Ishikawa (cell line): ENCODE results near the gene ADAM10.

Experiments
- CEBPB ChIP-seq: IDR thresholded peaks from 2 replicates; pipeline ENCODE4 v1.6.1; 2012
- CREB1 ChIP-seq: IDR thresholded peaks from 2 replicates; pipeline ENCODE4 v1.6.1; 2012; ENCODE audit warnings: low read depth
- EGR1 ChIP-seq: IDR thresholded peaks from 2 replicates; pipeline ENCODE4 v1.6.1; 2012
- EP300 ChIP-seq: IDR thresholded peaks from 2 replicates; pipeline ENCODE4 v1.6.1; 2012; ENCODE audit warnings: borderline replicate concordance
- FOXM1 ChIP-seq: IDR thresholded peaks from 2 replicates; pipeline ENCODE4 v1.6.1; 2012; ENCODE audit warnings: low read depth, borderline replicate concordance
- MAX ChIP-seq: IDR thresholded peaks from 2 replicates; pipeline ENCODE4 v1.6.1; 2012
- NFIC ChIP-seq: IDR thresholded peaks from 2 replicates; pipeline ENCODE4 v1.6.1; 2012
- RAD21 ChIP-seq: IDR thresholded peaks from 2 replicates; pipeline ENCODE4 v1.6.1; 2012; ENCODE audit warnings: low read depth
- TAF1 ChIP-seq: IDR thresholded peaks from 2 replicates; pipeline ENCODE4 v1.6.1; 2012; ENCODE audit warnings: low read depth, mild to moderate bottlenecking
- TCF12 ChIP-seq: IDR thresholded peaks from 2 replicates; pipeline ENCODE4 v1.6.1; 2012; ENCODE audit warnings: low read depth
- TEAD4 ChIP-seq: IDR thresholded peaks from 2 replicates; pipeline ENCODE4 v1.6.1; 2012
- USF1 ChIP-seq: IDR thresholded peaks from 2 replicates; pipeline ENCODE4 v1.6.1; 2012
- YY1 ChIP-seq: IDR thresholded peaks from 2 replicates; pipeline ENCODE4 v1.6.1; 2012; ENCODE audit warnings: low read depth
- ZBTB7A ChIP-seq: IDR thresholded peaks from 2 replicates; pipeline ENCODE4 v1.6.1; 2012; ENCODE audit warnings: low read depth
- TF ChIP-seq, protein P1 (sequence below): IDR thresholded peaks from 2 replicates; pipeline ENCODE4 v1.6.1; 2012; ENCODE audit warnings: low read depth, mild to moderate bottlenecking

ADAM10 gene

GRCh38 chr15:58584789-58585461 lies 164.6 kb downstream of the ADAM10 start:
- TF ChIP-seq USF1 (no peak), EGR1 (no peak), TAF1 (no peak), NFIC (no peak), RAD21 (no peak), CEBPB (no peak), FOXM1 (no peak), ZBTB7A (no peak), YY1 (no peak), EP300 (no peak), TEAD4 (no peak), CREB1 (no peak), TCF12 (no peak), MAX (no peak)
- TF ChIP-seq, protein P1, sequence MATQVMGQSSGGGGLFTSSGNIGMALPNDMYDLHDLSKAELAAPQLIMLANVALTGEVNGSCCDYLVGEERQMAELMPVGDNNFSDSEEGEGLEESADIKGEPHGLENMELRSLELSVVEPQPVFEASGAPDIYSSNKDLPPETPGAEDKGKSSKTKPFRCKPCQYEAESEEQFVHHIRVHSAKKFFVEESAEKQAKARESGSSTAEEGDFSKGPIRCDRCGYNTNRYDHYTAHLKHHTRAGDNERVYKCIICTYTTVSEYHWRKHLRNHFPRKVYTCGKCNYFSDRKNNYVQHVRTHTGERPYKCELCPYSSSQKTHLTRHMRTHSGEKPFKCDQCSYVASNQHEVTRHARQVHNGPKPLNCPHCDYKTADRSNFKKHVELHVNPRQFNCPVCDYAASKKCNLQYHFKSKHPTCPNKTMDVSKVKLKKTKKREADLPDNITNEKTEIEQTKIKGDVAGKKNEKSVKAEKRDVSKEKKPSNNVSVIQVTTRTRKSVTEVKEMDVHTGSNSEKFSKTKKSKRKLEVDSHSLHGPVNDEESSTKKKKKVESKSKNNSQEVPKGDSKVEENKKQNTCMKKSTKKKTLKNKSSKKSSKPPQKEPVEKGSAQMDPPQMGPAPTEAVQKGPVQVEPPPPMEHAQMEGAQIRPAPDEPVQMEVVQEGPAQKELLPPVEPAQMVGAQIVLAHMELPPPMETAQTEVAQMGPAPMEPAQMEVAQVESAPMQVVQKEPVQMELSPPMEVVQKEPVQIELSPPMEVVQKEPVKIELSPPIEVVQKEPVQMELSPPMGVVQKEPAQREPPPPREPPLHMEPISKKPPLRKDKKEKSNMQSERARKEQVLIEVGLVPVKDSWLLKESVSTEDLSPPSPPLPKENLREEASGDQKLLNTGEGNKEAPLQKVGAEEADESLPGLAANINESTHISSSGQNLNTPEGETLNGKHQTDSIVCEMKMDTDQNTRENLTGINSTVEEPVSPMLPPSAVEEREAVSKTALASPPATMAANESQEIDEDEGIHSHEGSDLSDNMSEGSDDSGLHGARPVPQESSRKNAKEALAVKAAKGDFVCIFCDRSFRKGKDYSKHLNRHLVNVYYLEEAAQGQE = no peak

GRCh38 chr15:58583171-58583908 lies 166.2 kb downstream of the ADAM10 start:
- TF ChIP-seq TEAD4 (no peak), ZBTB7A (no peak), FOXM1 (no peak), TAF1 (no peak), NFIC (no peak), EP300 (no peak), RAD21 (no peak), YY1 (no peak), CREB1 (no peak), EGR1 (no peak), USF1 (no peak), CEBPB (no peak), MAX (no peak), TCF12 (no peak)
- TF ChIP-seq, protein P1 = no peak

DNA sequence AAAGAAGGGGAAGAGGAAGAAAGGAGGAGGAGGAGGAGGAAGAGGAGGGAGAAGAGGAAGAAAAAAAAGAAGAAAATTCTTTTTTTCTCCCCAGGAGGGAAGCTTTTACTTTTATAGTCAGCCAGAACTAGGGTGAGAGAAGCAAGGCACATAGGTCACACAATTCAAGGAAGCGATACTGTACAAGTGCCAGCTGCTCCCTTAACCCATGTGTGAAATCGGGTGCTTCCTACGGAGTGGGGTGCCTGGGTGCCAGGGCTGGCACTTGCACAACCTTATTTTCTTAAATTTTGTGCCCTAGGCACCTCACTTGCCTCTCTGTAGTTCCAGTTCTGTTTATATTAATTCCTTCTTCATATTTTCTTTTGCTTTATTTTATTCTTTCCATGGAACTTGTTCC lies 167.3 kb downstream of the ADAM10 start:
- TF ChIP-seq NFIC (no peak), MAX (no peak), RAD21 (no peak), YY1 (no peak), EGR1 (no peak), CEBPB (no peak), TCF12 (no peak), TEAD4 (no peak), ZBTB7A (no peak), TAF1 (no peak), CREB1 (no peak), USF1 (no peak), EP300 (no peak), FOXM1 (no peak)
- TF ChIP-seq, protein P1 = no peak
